AG09319 (cell line): ENCODE measurements around the gene CCL21.

Experiments used
- DNase-seq: peaks from one replicate; pipeline ENCODE4 v3.0.0-alpha.2; 2010; ENCODE audit warnings: low read depth; ENCODE audit errors: extremely low read depth
- CTCF ChIP-seq: IDR thresholded peaks from 2 replicates; pipeline ENCODE4 v1.5.1; 2011; ENCODE audit warnings: low read depth, mild to moderate bottlenecking, inconsistent platforms, low read length, moderate library complexity

The CCL21 gene

GRCh38 chr9:34717996-34718614, 8.2 kb upstream of the CCL21 start:
- no peak for DNase-seq
- no peak for TF ChIP-seq CTCF

- TF ChIP-seq CTCF: no peak
- no peak for DNase-seq
Observed at GRCh38 chr9:34716711-34717110, 6.8 kb upstream of the CCL21 start.

- no peak for TF ChIP-seq CTCF
- DNase-seq: no peak
Observed at GRCh38 chr9:34715639-34716215, 5.8 kb upstream of the CCL21 start.

GRCh38 chr9:34714007-34714406, 4.1 kb upstream of the CCL21 start:
- TF ChIP-seq CTCF: no peak

GRCh38 chr9:34712140-34712539, 2.2 kb upstream of the CCL21 start:
- no peak for DNase-seq
- no peak for TF ChIP-seq CTCF

More at GRCh38 chr9:34714007-34714406, 4.1 kb upstream of the CCL21 start:
- no peak for DNase-seq

- no peak for TF ChIP-seq CTCF
- no peak for DNase-seq
Observed at GRCh38 chr9:34709196-34709978, 549 bp downstream of the CCL21 start.

GRCh38 chr9:34707130-34707529, 2.8 kb downstream of the CCL21 start:
- DNase-seq: no peak
- TF ChIP-seq CTCF: no peak
